BJ (cell line): ENCODE results near the gene SLC2A4. TPM values are rescaled to one million over a fixed set of nuclear protein-coding genes. Genes with fewer than 3 reads are reported as not detected.

Experiments
- CTCF ChIA-PET: fragments of 350-600 bp; formaldehyde crosslinking; extraction: SDS; loops from one replicate; lab custom pipeline; 2021; ENCODE audit warnings: antibody characterized with exemption, inconsistent platforms; lab: Yijun Ruan, JAX
- POLR2A ChIA-PET: fragments of 300-600 bp; sonication (Branson Sonifier 250); formaldehyde crosslinking; extraction: SDS; loops from one replicate; lab custom pipeline; 2021; ENCODE audit warnings: antibody characterized with exemption; lab: Charles Lee
- DNase-seq: peaks from one replicate; pipeline ENCODE4 v3.0.0-alpha.2; 2011; ENCODE audit warnings: low read depth
- H3K27me3 ChIP-seq: 2 replicates; pipeline ENCODE4 v1.6.0; 2011; ENCODE audit warnings: low read length; ENCODE audit not compliant: control insufficient read depth, insufficient read depth
- H3K36me3 ChIP-seq: 2 replicates; pipeline ENCODE4 v1.5.1; 2011; ENCODE audit warnings: low read length; ENCODE audit not compliant: control insufficient read depth, insufficient read depth
- H3K4me3 ChIP-seq: 2 replicates; pipeline ENCODE4 v1.5.1; 2011; ENCODE audit warnings: low read depth, mild to moderate bottlenecking, control low read depth, low read length
- polyA minus RNA-seq: library from RNA; depleted of rRNA, polyadenylated mRNA; stranded (reverse); fragments of >200 nt; gene quantifications from 2 replicates; pipeline ENCODE4 v1.2.3, GENCODE V29; 2011; rRNA and poly(A)+ RNA removed
- polyA plus RNA-seq: library from polyadenylated mRNA; depleted of rRNA; stranded (reverse); fragments of >200 nt; gene quantifications from 2 replicates; pipeline ENCODE4 v1.2.3, GENCODE V29; 2011; rRNA removed
- TF ChIP-seq, protein P1 (sequence below): IDR thresholded peaks from 2 replicates; pipeline ENCODE4 v1.5.1; 2011; ENCODE audit warnings: low read depth, mild to moderate bottlenecking, control low read depth, inconsistent platforms, low read length, moderate library complexity; ENCODE audit not compliant: insufficient read depth

SLC2A4 gene
- 0.15 and 0.36 TPM in 2 replicates for polyA plus RNA-seq
- polyA minus RNA-seq: 0.10 and 0.38 TPM in 2 replicates

DNA sequence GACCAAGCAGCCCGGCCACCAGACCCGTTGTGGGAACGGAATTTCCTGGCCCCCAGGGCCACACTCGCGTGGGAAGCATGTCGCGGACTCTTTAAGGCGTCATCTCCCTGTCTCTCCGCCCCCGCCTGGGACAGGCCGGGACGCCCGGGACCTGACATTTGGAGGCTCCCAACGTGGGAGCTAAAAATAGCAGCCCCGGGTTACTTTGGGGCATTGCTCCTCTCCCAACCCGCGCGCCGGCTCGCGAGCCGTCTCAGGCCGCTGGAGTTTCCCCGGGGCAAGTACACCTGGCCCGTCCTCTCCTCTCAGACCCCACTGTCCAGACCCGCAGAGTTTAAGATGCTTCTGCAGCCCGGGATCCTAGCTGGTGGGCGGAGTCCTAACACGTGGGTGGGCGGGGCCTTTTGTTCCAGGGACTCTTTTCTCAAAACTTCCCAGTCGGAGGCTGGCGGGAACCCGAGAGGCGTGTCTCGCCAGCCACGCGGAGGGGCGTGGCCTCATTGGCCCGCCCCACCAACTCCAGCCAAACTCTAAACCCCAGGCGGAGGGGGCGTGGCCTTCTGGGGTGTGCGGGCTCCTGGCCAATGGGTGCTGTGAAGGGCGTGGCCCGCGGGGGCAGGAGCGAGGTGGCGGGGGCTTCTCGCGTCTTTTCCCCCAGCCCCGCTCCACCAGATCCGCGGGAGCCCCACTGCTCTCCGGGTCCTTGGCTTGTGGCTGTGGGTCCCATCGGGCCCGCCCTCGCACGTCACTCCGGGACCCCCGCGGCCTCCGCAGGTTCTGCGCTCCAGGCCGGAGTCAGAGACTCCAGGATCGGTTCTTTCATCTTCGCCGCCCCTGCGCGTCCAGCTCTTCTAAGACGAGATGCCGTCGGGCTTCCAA lies at the start of gene SLC2A4:
Gene SLC2A4 (plus strand): TSS at position 645 of the 879 bp plus-strand sequence. CDS start 217 bp downstream, at position 862.
- TF ChIP-seq, protein P1, sequence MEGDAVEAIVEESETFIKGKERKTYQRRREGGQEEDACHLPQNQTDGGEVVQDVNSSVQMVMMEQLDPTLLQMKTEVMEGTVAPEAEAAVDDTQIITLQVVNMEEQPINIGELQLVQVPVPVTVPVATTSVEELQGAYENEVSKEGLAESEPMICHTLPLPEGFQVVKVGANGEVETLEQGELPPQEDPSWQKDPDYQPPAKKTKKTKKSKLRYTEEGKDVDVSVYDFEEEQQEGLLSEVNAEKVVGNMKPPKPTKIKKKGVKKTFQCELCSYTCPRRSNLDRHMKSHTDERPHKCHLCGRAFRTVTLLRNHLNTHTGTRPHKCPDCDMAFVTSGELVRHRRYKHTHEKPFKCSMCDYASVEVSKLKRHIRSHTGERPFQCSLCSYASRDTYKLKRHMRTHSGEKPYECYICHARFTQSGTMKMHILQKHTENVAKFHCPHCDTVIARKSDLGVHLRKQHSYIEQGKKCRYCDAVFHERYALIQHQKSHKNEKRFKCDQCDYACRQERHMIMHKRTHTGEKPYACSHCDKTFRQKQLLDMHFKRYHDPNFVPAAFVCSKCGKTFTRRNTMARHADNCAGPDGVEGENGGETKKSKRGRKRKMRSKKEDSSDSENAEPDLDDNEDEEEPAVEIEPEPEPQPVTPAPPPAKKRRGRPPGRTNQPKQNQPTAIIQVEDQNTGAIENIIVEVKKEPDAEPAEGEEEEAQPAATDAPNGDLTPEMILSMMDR: no peak
- peak; percentile 63 for DNase-seq
- ChIA-PET CTCF (interaction anchor here (0.6 to 6.9 kb wide), 11 partner anchors 11 to 279 kb away, joined by 3 to 51 read pairs (median 4); no protein-coding TSS in a partner anchor), POLR2A (interaction anchor here (0.6 kb wide), 1 partner anchor 264 kb away, joined by 5 read pairs; no protein-coding TSS in a partner anchor)
- peak within 1 kb of the TSS; percentile 48 for H3K4me3 ChIP-seq
- no peaks in the 10 kb centered on the region for H3K36me3 ChIP-seq
- H3K27me3 ChIP-seq: peaks cover 11% of the 10 kb centered on the region

DNA sequence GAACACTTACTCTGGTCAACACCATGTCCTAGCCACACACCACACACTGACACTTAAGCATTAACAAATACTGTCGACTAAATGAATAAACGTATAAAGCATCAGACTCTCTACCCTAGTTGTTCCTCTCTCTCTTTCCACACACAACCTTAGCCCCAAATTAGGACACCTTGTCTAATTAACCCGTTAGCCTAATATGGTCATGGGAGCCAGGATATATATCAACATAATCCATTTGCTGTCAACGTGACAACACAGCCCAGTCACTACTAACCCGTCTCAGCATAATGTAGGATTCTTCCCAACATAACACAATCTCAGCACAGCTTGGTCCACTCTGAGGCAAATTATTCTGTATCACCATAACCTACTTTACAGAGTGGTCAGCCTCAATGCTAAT lies 49.4 kb upstream of the SLC2A4 start:
- no peak overlapping the region for H3K4me3 ChIP-seq
- TF ChIP-seq, protein P1: no peak
- ChIA-PET CTCF (interaction anchor here (0.7 kb wide), 1 partner anchor 10 kb away, joined by 3 read pairs; no protein-coding TSS in a partner anchor), POLR2A (interaction anchor here (0.6 kb wide), 1 partner anchor 10 kb away, joined by 4 read pairs; no protein-coding TSS in a partner anchor)
- DNase-seq: no peak
- no peaks in the 10 kb centered on the region for H3K27me3 ChIP-seq
- H3K36me3 ChIP-seq: peaks cover 29% of the 10 kb centered on the region

DNA sequence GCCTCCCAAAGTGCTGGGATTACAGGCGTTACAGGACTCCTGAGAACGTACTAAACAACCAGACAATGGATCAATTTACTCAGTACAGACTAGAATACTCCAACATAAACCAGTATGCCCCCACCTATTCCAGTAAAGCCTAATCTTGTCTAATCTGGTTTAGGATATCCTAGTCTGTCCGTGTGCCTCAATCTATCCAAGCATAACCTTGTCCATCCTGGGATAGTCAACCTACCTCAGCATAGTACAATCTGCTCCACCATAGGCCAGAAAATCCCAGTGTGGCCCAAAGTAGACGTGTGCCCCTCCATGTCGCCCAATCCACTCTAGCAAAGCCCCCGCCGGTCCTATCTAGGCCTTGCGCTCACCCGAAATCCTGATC lies 47.8 kb upstream of the SLC2A4 start:
- ChIA-PET POLR2A (no interaction called here), CTCF (interaction anchor here (1.4 kb wide), 1 partner anchor 19 kb away, joined by 3 read pairs; no protein-coding TSS in a partner anchor)
- no peak for DNase-seq
- H3K36me3 ChIP-seq: peaks cover 23% of the 10 kb centered on the region
- no peaks in the 10 kb centered on the region for H3K27me3 ChIP-seq
- TF ChIP-seq, protein P1: no peak
- H3K4me3 ChIP-seq: peak overlapping the region; percentile 80

GRCh38 chr17:7234083-7234951 lies 47.2 kb upstream of the SLC2A4 start, which contains the start of gene DVL2:
TSS of gene DVL2 (minus strand) at chr17:7234517. CDS start at chr17:7234262, 255 bp downstream.
- CTCF ChIA-PET: interaction anchor here (0.6 to 2.1 kb wide), 3 partner anchors 13 to 20 kb away, joined by 3 to 6 read pairs (median 3); partner anchors contain the start of gene CTDNEP1
- POLR2A ChIA-PET: interaction anchor here (0.6 kb wide), 1 partner anchor 361 kb away, joined by 3 read pairs; no protein-coding TSS in a partner anchor
- H3K36me3 ChIP-seq: peaks cover 18% of the 10 kb centered on the region

More at GRCh38 chr17:7234083-7234951, 47.2 kb upstream of the SLC2A4 start, which contains the start of gene DVL2:
- Histone ChIP-seq H3K4me3 (peak within 1 kb of the TSS; percentile 80), H3K27me3 (no peaks in the 10 kb centered on the region)
- TF ChIP-seq, protein P1: no peak
- peak; percentile 59 for DNase-seq
